ENCODE data around the gene CCNF.
A peak's percentile ranks its signal among the peaks of the same experiment; 100 is the strongest.
"Not testable (repeated sequence)": the region's sequence is repeated elsewhere in the genome, so short reads cannot be mapped to it uniquely, and the experiment has no call there.

CCNF gene

GRCh38 chr16:2472488-2472864, 43.2 kb downstream of the CCNF start:
- no peak for DNase-seq

GRCh38 chr16:2472885-2473445, 43.7 kb downstream of the CCNF start:
- no peak for DNase-seq

GRCh38 chr16:2473446-2473926, 44.2 kb downstream of the CCNF start:
- no peak for DNase-seq

GRCh38 chr16:2473999-2474876, 45.0 kb downstream of the CCNF start:
- peak; percentile 71 for DNase-seq

- peak; percentile 92 for DNase-seq
These were observed 45.7 kb downstream of the CCNF start, which contains the start of gene TBC1D24 for GRCh38 chr16:2474877-2475412. Gene TBC1D24, plus strand, starts transcription at chr16:2475127. Its CDS starts 21,022 bp downstream, at chr16:2496149.

- DNase-seq, result no peak
These were observed 46.4 kb downstream of the CCNF start for GRCh38 chr16:2475413-2476344.

GRCh38 chr16:2476345-2476720, 47.1 kb downstream of the CCNF start:
- DNase-seq, result no peak

GRCh38 chr16:2476741-2477140, 47.5 kb downstream of the CCNF start:
- no peak for DNase-seq

GRCh38 chr16:2477327-2477726, 48.1 kb downstream of the CCNF start:
- DNase-seq, result no peak

GRCh38 chr16:2478279-2478678, 49.0 kb downstream of the CCNF start:
- no peak for DNase-seq

GRCh38 chr16:2479996-2480395, 50.7 kb downstream of the CCNF start:
- not testable (repeated sequence) for DNase-seq

GRCh38 chr16:2480948-2481347, 51.7 kb downstream of the CCNF start:
- DNase-seq, result no peak

- no peak for DNase-seq
These were observed 52.4 kb downstream of the CCNF start for GRCh38 chr16:2481676-2482075.

- no peak for DNase-seq
These were observed 53.0 kb downstream of the CCNF start for GRCh38 chr16:2482249-2482648.

- DNase-seq, result no peak
These were observed 53.7 kb downstream of the CCNF start for GRCh38 chr16:2482708-2483534.

GRCh38 chr16:2483939-2484897, 55.0 kb downstream of the CCNF start:
- no peak for DNase-seq

- DNase-seq, result no peak
These were observed 55.8 kb downstream of the CCNF start for GRCh38 chr16:2484898-2485508.

GRCh38 chr16:2485811-2486507, 56.7 kb downstream of the CCNF start:
- DNase-seq, result no peak

GRCh38 chr16:2486645-2487516, 57.6 kb downstream of the CCNF start:
- no peak for DNase-seq
